HG02885 (cell line): ENCODE measurements around the gene DAB1.
"Not testable (repeated sequence)": the region's sequence is repeated elsewhere in the genome, so short reads cannot be mapped to it uniquely, and the experiment has no call there.

Experiments
- ATAC-seq: cut with Tn5 transposase; IDR thresholded peaks from one replicate; pipeline ENCODE4 v1.9.1; 2021; ENCODE audit warnings: mild to moderate bottlenecking; ENCODE audit not compliant: unreplicated experiment, poor library complexity

Gene DAB1

DNA sequence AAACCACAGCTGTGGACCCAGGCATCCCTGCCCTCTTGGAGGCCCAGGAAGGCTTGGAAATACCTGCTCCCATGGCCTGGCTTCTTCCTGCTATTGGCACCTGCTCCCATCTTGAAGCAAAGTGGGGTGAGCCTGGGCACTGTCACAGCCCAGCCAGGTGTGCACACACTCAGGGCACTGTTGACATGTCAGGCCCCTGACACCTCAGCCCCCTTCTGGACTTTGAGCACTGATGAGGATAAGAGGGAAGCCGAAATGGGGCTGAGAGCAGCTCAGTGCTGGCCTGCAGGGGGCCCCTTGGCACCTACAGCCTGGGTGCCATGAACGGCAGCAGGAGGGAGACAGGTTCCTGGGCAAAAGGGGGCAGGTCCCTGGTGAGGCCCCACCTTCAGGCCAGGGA lies 55.9 kb downstream of the DAB1 start:
- no peak for ATAC-seq

DNA sequence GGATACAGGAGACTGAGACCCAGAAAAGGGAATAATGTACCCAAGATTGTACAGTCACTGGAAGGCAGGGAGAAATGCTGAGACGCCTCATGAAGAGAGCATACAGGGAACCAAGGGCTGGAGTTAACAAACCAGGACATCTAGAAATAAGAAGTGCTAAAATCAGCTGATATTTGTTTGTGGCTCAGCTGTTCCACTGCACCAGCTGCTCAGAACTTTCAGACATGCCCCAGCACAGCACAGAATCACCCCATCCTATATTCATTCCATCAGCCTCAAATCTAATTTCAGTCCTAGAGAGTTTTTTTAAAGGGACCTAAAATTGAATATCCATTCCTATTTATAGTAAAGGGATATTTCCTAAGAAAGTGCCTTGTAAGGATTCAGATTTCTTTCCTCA lies 60.2 kb downstream of the DAB1 start:
- ATAC-seq = no peak

DNA sequence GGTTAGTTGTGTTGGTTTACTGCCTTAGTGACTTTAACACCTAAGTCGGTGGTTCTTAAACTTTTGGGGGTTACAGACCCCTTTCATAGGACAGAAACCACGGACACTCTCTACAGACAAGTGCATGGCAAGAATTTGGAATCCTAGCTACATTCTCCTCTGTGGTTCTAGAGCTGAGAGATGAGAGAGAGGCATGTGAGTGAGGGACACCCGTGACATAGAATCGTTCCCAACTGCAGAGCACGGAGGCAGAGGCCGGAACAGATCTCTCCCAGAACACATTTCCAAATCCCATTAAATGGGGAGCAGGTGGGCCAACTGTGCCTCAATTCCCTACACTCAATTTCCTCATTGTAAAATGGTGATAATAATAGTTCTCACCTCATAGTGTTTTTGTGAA lies 60.7 kb downstream of the DAB1 start:
- no peak for ATAC-seq

DNA sequence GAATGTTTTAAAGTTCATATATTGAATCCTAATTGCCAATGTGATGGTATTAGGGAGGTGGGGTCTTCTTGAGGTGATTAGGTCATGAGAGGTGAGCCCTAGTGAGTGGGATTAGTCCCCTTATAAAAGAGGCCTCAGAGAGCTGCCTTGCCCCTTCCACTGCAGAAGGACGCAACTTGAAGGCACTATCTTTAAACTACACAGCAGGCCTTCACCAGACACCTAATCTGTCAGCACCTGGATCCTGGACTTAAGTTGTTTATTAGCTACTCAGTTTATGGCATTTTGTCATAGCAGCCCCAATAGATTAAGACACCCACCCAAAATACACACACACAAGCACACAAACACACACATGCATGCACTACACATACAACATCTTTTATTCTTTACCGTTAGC lies 61.4 kb downstream of the DAB1 start:
- ATAC-seq = no peak

DNA sequence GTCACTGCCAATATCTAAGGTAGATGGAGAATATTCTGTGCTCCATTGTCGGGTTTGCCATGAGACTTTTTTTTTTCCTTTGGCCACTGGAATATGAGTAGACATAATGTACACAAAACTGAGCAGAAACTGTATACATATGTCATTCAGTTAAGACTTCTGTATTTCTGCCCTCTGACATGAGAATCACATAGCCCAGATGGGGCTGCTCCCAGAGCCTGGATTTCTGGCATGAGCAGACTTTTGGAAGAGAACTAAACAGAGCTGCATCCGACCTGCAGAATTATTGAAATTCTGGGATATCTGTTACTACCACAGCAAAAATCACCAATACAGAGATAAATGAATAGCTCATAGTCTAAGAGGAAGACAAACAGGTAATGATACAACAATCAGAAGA lies 62.3 kb downstream of the DAB1 start:
- no peak for ATAC-seq

DNA sequence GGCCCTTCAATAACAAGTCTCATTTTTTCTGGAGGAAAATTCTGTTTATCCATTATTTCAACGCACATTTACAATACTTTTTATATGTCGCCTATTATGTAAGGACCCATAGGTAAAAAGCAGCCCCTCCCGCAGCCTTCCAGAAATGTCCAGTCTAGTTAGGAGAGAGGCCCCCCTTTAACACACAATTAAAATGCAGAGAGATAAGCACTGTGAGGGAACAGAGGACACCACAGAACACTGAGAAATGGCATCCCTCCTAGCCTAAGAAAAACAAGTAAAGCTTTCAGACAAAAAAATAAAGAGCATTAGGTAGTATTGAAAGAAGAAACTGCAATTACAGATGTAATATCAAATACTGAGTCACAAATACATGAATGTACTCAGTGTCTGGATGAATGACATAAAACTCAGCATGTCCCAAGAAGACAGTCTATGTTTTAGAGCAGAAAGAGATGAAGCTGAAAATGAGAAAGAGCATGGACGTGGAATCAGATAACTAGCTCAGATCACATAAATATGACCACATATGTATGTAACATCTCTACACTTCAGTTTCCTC lies 62.9 kb downstream of the DAB1 start:
- ATAC-seq = no peak

DNA sequence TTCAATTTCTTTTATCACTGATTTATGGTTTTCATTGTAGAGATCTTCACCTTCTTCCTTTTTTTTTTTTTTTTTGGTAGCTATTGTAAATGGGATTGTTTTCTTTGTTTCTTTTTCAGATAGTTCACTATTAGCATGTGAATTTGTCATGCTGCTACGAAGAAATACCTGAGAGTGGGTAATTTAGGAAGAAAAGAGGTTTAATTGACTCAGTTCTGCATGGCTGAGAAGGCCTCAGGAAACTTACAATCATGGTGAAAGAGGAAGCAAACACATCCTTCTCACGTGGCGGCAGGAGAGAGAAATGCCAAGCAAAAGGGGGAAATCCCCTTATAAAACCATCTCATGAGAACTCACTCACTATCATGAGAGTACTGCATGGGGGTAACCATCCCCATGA lies 66.4 kb downstream of the DAB1 start:
- no peak for ATAC-seq

DNA sequence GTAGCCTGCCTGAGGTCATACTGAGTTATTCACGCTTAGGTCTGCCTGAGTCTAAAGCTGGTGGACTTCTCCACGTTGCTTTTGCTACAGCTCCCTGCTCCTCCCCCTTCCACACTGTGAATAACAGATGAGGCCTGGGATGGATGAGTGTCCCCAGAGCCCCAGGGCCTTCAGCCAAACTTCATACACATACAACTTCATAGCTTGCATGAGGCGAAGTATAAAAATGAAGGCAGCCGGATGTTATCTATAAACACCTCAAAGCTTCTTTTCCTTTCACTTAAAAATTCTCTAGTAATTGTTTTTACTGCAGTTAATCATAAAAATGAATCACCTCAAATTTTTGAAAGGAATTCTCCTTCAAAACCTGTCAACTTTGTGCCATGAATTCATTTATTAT lies 70.2 kb downstream of the DAB1 start:
- ATAC-seq = no peak

DNA sequence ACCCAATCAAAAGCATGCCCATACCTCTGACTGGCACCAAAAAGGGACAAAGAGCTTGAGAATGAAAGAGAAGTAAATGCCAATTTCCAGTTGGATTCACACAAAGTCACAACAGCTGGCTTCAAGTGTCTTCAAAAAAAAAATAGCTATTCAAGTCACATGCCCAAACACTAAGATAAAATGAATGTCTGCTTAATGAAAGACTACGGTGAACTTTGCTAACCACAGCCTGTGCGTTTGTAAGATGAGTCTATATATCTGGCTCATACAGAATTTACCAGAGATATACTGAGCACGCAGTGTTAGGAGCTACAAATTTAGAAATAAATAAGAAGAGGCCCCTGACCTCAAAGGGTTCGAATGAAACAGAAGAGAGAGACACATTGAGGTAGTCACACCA lies 73.2 kb downstream of the DAB1 start:
- no peak for ATAC-seq

DNA sequence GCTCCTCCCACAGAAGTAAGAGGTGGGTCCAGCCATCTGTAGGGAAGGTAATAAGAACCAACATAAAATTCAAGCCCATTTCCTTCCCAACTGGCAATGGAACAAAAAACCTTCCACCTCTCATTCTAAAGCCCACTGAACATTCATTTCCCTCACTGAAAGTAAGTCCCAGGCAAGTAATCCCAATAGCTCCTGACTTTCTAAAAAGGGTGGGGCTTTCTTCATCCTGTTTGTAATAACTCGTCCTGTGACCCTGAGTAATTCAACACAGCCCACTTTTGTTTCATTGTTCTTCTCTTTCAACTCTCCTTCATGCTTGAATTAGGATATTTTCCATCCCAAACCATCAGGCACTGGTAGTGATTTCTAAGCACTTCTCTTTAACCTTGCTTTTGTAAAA lies 74.9 kb downstream of the DAB1 start:
- no peak for ATAC-seq

DNA sequence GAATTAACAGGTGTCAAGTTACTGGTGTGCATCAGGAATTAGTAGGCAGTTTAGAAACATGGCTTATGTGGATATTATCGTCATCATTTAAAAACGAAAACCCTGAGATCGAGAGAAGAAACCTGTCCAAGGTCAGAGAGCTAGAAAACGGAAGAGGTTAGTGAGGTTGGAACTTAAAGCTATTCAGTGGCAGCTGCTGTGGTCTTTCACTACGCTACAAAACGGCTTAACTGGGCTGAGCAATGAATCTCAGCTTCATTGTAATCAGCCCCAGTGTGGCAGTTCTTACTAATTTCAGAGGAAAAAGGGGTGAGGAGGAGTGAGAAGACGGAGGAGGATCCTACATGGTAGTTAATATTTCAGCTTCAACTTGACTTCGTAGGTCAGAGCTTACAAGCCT lies 77.9 kb downstream of the DAB1 start:
- no peak for ATAC-seq

DNA sequence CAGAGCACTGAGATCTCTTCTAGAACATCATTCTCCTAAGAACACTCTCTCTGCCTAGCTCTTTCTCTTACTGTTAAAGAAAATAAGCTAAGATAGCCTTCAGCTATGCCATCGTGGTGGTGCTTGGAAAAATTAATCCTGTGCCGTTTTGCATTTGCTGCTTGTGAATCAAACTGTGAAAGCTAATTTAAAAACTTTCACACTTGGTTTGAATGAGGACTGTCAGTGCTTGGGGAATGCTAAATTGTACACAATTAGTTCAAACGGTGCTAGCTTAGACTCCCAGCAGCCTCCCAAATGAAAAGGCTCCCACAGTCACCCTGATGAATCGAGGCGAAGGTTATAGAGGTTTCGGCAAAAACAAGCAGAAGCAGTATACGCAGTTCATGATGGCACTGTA lies 79.6 kb downstream of the DAB1 start:
- no peak for ATAC-seq

DNA sequence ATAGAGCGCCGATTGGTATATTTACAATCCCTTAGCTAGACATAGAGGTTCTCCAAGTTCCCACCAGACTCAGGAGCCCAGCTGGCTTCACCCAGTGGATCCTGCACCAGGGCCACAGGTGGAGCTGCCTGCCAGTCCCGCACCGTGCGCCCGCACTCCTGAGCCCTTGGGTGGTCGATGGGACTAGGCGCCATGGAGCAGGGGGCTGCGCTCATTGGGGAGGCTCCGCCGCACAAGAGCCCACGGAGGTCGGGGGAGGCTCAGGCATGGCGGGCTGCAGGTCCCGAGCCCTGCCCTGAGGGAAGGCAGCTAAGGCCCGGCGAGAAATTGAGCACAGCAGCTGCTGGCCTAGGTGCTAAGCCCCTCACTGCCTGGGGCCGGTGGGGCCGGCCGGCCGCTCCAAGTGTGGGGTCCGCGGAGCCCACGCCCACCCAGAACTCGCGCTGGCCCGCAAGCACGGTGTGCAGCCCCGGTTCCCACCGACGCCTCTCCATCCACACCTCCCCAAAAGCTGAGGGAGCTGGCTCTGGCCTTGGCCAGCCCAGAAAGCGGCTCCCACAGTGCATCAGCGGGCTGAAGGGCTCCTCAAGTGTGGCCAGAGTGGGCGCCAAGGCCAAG lies 80.5 kb downstream of the DAB1 start:
- not testable (repeated sequence) for ATAC-seq

DNA sequence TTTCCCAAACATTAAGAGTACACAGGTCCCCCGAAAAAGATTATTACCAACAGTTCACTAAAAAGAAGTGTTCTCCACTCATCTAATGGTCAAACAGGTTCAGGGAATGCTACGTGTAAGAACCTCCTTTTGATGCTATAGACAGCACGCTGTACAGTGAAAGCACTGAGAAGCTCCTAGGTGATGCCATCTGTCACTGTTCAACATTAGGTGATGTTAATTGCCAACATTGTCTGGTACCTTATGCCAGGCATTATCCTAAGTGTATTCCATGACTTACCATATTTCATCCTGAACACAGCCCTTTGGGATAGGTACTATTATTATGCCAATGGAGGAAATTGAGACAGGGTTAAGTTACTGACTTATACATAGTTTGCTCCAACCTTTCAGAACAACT lies 82.1 kb downstream of the DAB1 start:
- ATAC-seq = no peak

DNA sequence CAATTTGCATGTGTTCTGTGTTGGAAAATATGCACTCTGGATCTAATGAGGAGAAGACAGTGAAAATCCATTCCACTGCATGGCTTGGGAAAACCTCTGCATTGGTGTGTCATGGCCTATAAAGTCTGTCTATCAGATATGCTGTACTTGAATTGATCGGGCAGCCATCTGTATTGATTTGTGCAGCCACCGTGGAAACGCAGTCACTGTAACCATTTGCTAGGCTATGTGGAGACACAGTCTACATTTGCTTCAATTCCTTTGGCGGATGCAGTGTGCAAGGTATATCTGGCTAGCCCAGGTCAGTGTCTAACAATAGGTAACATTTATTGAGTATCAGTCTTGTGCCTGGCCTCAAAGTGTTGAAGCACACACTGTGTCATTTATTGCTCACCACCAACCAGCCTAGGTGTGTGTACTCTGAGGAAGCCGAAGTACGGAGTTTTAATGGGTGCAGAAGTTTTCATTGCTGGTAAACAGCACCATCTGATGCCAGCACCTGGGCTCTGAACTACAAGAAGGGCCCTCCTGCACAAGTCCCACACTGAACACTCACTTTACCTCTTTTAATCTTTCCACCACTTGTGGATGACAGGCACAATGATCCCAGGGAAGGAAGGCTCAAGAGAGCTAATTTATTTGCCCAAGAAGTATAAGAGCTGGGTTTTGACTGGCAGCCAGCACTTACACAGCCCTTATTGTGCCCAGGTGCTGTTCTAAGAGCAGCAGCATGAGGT lies 83.4 kb downstream of the DAB1 start:
- no peak for ATAC-seq

DNA sequence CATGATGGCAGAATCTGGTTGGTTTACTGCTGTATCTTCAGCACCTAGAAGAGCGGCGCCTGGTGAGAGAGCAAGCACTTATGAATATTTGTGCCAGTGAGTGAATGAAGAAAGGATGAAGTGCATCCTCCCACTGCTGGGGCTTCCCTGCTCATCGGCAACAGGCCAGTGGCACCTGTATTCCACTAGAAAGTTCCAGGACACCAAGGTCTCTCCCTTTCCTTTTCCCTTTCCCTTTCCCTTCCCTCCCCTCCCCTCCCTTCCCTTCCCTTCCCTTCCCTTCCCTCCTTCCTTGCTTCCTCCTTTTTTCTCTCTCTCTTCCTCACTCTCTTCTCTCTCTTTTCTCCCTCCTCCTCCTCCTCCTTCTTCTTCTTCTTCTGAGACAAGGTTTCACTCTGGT lies 86.2 kb downstream of the DAB1 start:
- no peak for ATAC-seq

DNA sequence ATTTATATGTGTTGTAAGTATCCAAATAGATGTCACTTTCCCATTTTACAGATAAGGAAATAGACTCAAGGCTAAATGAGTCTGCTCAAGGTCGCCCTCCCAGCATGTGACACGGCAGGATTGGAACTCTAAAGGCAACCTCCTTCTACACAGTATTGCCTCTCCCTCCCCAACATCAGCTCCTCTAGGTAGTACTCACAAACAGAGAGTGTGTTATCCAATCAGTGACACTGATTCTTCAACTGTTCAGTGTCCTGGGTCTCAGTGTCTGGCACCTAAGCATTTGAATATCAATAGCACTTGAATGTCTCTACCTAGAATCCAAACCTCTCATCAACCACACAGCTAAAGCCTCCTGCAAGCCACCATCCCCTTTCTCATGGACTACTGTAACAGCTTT lies 87.1 kb downstream of the DAB1 start:
- ATAC-seq = no peak

DNA sequence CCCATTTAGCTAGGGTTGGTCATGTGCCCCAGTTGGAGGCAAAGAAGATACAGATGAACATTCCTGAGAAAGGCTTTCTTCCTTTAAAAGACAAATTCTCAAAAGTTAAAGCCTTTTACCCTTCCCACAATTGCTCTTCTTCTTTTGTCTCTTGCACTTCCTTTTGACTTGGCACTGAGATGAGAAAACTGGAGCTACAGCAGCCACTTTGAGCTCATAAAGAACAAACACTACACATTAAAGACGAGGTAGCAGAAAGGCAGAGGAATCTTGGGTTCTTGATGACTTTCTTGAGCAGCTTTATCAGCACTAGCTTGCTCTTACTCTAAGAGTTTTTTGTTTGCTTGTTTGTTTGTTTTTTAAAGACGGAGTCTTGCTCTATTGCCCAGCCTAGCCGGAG lies 92.2 kb downstream of the DAB1 start:
- ATAC-seq = no peak

DNA sequence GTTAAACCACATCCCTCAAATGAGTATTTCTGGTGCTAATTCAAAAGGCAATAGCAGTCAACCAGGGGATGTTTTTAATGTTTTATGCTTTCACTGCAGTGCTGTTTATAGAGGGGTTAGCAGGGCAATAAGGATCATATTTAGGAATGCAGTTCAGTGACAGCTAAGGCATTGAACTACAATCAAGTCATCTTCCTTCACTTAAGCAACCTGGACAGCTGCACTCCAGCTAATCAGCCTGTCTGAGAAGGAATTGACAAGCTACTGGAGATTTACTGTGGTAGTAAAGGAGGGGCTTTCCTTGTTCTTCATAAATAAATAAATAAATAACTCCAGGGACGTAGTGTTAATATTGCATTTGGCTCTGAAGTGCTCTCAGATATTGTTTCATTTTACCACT lies 93.9 kb downstream of the DAB1 start:
- no peak for ATAC-seq

DNA sequence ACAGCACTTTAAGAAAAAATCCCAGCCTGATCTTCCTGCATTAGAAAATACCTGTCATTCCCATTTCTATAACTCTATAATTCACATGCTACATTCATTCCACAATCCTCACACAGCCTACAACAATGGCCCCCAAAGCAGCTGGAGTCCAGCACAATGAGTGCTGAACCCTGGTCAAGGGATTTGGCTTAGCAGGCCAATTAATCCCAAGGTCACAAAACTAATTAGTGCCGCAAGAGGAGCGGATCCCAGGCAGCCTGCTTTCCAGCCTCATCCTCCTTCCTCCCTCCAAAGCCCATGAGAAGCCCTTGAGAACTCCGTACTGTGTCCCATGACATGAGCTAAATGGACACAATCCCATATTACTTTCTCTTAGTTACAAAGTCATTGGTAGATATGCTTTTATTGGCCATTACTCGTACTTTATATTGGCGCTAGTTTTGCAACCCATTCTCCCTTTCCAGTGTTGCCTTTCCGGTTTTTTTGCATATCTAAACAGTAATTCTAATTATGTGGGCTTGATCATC lies 94.8 kb downstream of the DAB1 start:
- no peak for ATAC-seq

DNA sequence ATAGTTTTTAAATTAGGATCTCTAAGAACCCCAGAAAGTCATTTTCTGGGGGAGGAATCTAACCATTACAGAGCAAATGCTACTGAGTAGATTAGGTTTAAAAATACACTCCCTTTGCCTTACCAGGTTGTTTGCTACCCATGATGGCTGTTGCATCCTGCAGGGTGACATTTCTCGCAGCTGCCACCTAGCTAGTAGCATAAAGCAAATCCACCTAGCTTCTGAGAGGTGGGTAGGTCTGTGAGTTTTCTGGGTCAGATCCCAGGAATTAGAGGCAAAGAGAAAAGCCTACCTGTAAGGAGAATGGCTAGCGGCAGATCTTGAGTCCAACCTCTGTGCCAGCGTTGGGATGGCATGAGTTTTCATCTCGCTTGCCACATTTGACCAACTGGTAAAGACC lies 95.9 kb downstream of the DAB1 start:
- no peak for ATAC-seq

DNA sequence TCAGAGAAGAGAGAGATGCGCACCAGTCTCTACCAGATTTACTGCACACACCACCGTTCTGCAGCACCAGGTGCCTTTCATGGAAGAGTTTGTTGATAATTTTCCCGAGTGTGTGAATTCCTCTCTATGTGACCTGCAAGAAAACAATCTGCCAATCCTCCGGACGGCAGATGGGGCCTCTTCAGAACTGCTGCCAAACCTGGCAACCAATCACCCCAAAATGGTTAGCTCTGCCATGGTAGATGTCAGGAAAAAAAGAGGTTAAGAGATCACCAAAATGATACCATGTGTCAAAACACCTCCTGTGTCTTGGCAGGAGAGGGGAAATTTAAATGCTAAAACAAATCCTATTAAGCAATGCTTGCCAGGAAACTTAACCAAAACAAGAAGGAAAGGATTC lies 96.5 kb downstream of the DAB1 start:
- ATAC-seq = no peak
